ENCODE measurements around the gene OR5K1.

DNA sequence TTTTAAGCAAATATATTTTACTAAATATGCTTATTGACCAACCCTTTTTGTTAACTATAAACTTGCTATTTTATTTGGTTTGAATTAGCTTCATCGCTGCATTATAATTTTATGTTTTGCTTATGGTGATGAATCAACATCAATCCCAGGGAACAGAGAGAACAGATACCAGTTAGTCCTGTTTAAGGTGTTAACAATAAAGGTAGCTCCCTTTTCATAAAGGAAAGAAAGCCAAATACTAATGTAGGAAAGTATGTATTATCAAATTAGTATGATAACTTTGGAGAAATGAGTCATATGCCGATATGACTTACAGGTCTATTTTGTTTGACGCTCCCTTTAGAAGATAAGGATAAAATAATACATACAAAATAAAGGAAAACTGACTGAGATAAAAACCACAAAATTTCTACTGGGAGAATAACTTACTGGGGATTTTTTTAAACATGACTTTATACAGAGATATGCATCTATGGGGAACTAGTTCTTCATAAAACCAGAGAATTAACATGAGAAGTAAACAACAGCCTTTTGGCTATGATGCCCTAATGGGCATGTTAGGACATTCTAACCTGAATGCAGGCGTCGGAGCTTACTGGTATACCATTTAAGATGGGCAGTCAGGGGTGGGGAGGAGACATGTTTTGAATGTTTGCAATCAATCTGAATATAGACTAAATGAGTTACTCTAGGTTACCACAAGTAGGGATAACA, 39.0 kb downstream of the OR5K1 start:
- TF ChIP-seq TAF1 (IDR thresholded peaks at IDR 0.05; ENCODE audit: borderline replicate concordance, low read depth, low read length) (no peak), POLR2A (IDR thresholded peaks at IDR 0.05; ENCODE audit: low read depth, low read length) (no peak)
